ENCODE measurements around the gene CDCA3. TPM values are rescaled to one million over a fixed set of nuclear protein-coding genes. Genes with fewer than 3 reads are reported as not detected.
A peak's percentile ranks its signal among the peaks of the same experiment; 100 is the strongest.
"Not testable (repeated sequence)": the region's sequence is repeated elsewhere in the genome, so short reads cannot be mapped to it uniquely, and the experiment has no call there.

CDCA3 gene
- 101 and 120 TPM in 2 replicates for total RNA-seq (2014; rRNA removed)
- polyA plus RNA-seq (2012), result 89.4 TPM

DNA sequence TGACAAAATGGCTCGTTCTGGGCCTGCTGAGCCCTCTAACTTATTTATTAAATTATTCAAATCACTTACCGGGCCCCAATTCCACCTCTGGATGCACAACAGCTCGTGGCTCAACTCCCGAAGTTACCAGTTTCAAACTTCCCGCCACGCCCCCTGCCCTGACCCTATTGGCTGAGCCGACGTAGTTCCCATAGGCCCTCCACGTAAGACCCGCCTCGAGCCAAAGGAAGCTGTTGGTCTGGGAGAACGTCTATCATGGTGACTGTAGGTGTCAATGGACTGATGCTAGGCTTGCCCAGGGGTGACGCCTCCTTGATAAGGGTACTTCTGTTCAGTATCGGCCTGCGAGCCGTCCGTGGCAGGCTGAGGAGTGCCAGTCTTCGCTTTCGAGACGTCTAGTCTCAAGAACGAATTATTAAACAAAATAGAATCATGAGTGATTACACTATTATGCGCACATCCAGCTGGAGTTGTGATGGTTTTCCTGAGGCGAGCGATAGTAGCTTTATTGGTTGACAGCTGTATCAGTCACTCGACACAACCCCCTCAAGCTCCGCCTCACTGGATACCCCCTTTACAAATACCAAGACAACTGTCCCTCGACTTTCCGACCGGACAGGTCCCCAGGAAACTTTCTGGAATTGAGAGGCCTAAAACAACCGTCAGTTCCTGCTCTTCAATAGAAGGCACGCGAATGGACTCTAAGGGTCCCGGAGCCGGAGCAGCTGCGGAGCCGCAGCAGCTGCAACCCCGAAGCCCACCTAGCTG lies at the start of gene CDCA3:
Gene CDCA3, minus strand, starts transcription at position 134 of the 768 bp plus-strand sequence. CDS start 334 bp downstream, outside the sequence.
- DNase-seq (ENCODE audit: low read depth), result peak; percentile 99

DNA sequence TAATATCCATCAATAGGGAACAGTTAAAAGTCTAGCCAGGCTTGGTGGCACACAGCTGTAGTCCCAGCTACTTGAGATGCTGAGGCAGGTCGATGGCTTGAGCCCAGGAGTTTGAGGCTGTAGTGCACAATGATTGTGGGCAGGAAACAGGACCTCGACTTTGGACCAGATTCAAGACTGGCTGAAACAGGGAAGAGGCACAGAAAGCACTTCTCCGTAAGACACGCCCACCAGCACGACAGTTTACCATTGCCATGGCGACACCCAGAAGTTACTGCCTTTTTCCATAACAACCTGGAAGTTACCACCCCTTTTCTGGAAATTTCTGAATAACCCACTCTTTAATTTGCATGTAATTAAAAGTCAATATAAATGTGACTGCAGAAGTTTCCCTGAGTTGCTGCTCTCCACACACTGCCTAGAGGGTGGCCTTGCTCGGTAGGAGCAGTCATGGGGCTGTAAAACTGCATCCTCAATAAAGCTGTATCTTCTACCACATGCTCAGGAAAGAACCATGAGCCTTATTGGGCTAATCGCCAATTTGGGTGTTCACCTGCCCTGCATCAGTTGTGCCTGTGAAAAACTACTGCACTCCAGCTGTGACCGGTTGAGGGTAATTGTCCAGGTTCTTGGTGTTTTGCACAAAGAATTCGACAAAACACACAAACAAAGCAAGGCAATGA lies 48.9 kb upstream of the CDCA3 start:
- DNase-seq (ENCODE audit: low read depth), result peak; percentile 40

DNA sequence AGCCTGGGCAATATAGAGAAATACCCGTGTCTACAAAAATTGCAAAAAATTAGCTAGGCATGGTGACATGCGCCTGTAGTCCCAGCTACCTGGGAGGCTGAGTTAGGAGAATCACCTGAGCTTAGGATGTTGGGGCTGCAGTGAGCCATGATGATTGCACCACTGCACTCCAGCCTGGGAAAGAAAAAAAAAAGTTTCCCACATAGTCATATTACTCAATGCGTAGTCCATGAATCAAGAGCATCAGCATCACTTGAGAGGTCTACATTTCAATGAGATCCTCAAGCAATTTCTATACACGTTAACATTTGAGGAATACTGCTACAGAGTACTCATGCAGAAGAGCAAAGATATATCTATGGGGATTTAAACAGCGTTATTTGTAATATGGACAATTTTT lies 48.3 kb upstream of the CDCA3 start:
- no peak for DNase-seq (ENCODE audit: low read depth)

DNA sequence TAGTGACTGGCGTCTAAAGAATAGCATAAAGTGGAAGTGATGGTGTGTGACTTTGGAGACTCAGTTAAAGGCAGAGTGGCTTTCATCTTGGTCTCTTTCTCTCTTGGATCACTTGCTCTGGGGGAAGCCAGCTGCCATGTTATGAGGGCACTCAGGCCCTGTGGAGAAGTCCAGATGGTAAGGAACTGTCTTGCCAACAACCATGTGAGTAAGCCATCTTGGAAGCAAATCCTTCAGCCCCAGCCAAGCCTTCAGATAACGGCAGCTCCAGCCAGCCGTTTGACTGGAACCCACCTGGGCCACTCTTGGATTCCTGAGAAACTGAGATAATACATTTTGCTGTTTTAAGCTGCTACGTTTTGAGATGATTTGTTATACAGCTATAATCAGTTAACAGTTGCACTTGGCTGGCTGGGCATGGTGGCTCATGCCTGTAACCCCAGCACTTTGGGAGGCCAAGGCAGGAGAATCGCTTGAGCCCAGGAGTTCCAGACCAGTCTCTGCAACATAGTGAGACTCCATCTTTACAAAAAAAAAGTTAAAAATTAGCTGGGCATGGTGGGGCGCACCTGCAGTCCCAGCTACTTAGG lies 45.9 kb upstream of the CDCA3 start:
- DNase-seq (ENCODE audit: low read depth), result no peak

DNA sequence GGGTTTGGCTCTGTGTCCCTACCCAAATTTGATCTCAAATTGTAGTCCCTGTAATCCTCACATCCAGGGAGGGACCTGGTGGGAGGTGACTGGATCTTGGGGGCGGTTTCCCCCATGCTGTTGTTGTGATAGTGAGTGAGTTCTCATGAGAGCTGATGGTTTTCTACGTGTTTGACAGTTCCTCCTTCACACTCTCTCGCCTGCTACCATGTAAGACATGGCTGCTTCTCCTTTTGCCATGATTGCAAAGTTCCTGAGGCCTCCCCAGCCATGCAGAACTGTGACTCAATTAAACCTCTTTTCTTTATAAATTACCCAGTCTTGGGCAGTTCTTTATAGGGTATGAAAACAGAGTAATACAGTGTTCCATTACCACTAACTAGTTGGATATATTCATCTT lies 43.2 kb upstream of the CDCA3 start:
- no peak for DNase-seq (ENCODE audit: low read depth)

DNA sequence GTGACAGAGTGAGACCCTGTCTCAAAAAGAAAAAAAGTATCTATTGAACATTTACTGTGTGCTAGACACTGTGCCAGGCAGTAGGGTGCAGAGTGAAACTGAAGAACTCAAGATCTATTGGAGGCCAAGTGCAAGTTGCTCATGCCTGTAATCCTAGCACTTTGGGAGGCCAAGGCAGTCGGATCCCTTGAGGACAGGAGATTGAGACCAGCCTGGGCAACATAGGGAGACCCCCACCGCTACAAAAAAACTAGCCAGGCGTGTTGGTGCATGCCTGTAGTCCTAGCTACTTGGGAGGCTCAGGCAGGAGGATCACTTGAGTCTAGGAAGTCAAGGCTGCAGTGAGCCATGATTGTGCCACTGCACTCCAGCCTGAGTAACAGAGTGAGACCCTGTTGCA lies 41.6 kb upstream of the CDCA3 start:
- DNase-seq (ENCODE audit: low read depth), result not testable (repeated sequence)

DNA sequence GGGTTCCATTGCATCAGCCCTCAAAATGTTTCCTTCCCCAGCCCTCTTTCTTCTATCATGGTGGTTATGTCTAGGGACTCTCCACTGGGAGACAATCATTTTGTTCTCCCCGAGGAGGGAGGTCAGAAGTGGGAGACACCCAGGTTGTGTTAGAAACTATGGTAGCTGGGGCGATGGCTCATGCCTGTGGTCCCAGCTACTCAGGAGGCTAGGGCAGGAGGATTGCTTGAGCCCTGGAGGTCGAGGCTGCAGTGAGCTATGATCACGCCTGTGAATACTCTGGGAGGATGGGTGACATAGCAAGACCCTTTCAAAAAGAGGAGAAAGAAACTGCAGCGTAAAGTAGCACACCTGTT lies 40.5 kb upstream of the CDCA3 start:
- no peak for DNase-seq (ENCODE audit: low read depth)

DNA sequence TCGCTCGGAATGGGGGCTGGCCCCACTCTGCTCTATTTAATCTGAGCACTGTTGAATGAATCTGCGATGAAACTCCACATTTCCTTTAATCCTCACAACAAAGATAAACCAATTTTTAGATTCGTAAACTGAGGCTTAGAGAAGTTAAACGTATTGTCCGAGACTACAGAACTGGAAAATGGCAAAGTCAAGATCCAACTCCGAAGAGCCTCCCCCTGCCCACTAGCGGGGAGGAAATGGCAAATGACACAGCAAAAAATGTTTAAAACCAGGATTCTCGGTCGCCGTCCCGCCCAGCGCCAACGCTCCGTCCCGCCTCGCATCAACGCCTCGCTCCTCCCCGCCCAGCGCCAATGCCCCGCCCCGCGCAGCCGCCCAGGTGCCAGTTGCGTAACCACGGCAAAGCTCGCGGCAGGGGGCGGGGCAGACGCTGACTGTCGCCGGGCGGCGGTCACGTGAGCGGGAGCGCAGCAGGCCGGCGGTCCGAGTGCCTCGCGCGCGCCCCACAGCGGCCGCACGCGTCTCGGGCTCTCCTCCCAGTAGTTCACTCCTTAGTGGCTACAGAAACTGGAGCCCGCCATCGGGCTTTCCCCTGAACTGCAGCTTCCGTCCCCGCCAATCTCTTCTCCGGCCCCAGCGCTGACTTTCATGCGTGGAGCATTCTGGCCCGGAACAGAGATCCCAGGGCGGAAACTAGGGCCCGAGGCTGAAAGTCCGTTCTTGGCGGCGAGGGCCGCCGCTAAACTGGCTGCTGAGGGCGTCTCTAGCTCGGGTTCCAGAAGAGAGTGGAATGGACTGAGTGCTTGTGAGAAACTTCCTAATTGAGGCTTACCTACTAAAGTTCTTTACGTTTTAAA lies 39.9 kb upstream of the CDCA3 start:
- DNase-seq (ENCODE audit: low read depth), result peak; percentile 94

DNA sequence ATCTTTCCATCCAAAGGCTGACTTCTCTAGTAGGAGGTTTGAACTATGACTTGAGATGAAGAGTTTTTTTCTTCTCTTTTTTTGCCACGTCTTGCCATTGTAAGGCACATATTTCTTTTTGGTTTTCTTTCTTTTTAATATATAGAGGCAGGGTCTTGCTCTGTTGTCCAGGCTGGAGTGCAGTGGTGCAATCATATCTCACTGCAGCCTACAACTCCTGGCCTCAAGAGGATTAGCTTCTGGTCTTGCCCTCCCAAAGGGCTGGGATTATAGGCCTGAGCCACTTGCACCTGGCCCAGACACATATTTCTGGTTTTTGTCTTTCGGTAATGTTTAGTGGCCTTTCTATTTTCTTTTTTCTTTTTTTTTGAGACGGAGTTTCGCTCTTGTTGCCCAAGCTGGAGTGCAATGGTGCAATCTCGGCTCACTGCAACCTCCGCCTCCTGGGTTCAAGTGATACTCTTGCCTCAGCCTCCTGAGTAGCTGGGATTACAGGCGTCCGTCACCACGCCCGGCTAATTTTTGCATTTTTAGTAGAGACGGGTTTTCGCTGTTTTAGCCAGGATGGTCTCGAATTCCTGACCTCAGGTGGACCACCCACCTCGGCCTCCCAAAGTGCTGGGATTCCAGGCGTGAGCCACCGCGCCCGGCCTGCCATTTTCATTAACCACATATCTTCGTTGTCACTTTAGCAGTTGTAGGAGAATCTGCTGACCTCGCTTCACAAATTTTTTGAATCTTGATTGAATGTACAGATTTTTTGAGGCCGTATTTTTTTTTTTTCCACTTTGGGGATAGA lies 38.9 kb upstream of the CDCA3 start:
- not testable (repeated sequence) for DNase-seq (ENCODE audit: low read depth)

DNA sequence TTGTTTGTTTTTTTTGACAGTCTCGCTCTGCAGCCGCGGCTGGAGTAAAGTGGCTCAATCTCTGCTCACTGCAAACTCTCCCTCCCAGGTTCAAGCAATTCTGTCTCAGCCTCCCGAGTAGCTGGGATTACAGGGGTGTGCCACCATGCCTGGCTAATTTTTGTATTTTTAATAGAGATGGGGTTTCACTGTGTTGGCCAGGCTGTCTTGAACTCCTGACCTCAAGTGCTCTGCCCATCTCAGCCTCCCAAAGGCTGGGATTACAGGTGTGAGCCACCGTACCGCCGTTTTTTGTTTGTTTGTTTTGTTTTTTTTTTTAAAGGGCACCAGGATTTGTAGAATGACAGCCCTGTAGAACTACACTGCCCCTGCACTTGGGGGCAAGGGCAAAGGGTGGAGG lies 37.7 kb upstream of the CDCA3 start:
- DNase-seq (ENCODE audit: low read depth), result not testable (repeated sequence)

DNA sequence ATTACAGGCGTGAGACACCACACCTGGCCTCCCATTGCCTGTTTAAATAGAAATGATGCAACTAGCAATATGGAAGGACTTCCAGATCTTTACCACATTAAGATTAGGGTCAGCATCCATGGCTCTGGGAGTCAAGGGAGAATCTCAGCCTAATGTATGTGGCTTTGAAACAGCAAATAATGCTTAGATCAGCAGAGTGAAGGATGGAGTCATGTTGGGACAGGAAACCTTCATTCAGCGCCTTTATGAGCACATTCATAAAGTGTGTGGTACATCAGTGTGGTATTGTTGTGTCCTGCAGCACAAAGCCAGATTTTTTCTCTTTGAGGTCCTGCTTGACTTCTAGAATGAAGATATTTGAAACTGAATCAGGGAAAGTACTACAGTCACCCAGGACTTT lies 37.3 kb upstream of the CDCA3 start:
- DNase-seq (ENCODE audit: low read depth), result no peak

DNA sequence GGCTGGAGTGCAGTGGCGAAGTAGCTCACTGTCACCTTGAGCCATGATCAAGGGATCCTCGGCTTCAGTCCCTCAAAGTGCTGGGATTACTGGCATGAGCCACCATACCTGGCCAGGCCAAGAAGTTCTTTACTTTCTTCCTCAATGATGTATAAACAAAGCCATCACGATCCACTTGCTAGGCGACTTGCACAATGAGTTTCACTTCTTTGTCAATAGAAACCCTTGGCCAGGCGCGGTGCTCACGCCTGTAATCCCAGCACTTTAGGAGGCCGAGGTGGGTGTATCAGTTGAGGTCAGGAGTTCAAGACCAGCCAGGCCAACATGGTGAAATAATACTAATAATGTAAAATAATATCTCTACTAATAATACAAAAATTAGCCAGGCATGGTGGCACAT lies 36.4 kb upstream of the CDCA3 start:
- no peak for DNase-seq (ENCODE audit: low read depth)

DNA sequence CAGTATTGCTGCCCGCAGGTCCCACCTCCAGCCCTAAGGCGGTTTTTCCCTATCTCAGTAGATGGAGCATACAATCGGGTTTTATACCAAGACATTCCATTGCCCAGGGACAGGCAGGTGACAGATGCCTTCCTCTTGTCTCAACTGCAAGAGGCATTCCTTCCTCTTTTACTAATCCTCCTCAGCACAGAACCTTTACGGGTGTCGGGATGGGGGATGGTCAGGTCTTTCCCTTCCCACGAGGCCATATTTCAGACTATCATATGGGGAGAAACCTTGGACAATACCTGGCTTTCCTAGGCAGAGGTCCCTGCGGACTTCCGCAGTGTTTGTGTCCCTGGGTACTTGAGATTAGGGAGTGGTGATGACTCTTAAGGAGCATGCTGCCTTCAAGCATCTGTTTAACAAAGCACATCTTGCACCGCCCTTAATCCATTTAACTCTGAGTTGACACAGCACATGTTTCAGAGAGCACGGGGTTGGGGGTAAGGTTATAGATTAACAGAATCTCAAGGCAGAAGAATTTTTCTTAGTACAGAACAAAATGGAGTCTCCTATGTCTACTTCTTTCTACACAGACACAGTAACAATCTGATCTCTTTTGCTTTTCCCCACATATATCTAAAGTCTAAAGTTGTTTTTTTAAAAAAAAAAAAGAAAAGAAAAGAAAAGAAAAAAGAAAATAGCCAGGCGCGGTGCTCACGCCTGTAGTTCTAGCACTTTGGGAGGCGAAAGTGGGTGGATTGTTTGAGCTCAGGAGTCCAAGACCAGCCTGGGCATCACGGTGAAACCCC lies 35.3 kb upstream of the CDCA3 start:
- not testable (repeated sequence) for DNase-seq (ENCODE audit: low read depth)

DNA sequence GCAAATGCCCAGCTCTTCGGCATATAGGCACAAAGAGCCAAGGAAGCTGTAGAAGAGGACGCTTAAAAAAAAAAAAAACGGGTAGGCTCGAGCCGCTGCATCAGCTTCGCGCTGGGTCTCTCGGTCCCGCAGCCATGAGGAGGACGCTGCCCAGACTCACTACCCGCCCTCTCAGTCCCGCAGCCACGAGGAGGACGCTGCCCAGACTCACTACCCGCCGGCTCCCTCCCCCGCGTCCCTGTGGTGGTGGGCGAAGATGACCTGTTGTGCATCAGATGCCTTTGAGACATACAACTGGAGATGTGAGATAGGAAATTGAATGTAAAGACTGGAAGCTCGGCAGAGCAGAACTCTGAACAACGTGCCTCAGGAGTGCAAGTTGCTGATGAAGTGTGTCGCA lies 33.5 kb upstream of the CDCA3 start:
- no peak for DNase-seq (ENCODE audit: low read depth)

DNA sequence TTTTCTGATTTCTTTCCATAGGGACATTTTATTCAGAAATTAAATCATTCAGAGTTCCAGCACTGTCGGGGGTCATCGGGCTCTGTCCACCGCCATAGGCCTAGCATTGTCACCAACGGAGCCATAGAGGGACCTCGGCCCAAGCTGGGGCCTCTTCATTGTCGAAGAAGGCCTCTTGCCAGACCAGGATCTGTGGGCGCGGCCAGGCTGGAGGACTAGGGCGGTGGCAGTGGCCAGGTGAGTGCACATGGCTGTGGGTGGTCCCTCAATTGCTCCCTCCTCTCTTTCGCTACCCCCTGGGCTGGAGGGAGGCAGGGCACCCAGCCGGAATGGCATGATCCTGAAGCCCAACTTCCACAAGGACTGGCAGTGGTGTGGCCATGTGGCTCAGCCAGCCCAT lies 32.6 kb upstream of the CDCA3 start:
- no peak for DNase-seq (ENCODE audit: low read depth)

DNA sequence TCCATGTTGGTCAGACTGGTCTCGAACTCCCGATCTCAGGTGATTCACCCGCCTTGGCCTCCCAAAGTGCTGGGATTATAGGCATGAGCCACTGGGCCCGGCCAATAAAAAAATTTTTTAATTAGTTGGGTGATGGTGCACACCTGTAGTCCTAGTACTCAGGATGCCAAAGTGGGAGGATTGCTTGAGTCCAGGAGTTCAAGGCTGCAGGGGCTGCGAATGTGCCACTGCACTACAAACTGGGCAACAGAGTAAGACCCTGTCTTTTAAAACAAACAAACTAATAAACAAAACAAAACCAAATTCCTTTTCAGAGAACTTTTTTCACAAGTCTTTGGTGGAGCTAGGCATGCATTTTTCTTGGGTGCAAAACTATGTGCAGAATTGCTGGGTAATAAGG lies 32.2 kb upstream of the CDCA3 start:
- DNase-seq (ENCODE audit: low read depth), result no peak

DNA sequence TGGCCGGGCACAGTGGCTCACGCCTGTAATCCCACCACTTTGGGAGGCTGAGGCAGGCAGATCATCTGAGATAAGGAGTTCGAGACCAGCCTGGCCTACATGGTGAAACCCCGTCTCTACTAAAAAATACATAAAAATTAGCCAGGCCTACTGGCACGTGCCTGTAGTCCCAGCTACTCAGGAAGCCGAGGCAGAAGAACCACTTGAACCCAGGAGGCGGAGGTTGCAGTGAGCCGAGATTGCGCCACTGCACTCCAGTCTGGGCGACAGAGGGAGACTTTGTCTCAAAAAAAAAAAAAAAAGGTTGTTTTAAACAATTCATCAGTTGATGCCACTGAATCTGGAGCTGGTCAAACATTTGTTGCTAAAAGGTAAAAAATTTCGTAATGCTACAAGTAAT lies 28.7 kb upstream of the CDCA3 start:
- not testable (repeated sequence) for DNase-seq (ENCODE audit: low read depth)

DNA sequence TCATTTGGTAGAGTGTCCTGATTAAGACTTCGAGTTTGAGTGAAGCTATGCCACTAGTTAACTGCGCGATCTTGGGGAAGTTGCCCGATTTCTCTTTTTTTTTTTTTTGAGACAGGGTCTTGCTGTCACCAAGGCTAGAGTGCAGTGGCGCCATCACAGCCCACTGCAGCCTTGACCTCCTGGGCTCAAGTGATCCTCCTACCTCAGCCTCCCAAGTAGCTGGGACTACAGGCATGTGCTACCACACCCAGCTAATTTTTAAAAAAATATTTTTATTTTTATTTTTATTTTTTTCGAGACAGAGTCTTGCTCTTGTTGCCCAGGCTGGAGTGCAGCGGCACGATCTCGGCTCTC lies 22.9 kb upstream of the CDCA3 start:
- not testable (repeated sequence) for DNase-seq (ENCODE audit: low read depth)

DNA sequence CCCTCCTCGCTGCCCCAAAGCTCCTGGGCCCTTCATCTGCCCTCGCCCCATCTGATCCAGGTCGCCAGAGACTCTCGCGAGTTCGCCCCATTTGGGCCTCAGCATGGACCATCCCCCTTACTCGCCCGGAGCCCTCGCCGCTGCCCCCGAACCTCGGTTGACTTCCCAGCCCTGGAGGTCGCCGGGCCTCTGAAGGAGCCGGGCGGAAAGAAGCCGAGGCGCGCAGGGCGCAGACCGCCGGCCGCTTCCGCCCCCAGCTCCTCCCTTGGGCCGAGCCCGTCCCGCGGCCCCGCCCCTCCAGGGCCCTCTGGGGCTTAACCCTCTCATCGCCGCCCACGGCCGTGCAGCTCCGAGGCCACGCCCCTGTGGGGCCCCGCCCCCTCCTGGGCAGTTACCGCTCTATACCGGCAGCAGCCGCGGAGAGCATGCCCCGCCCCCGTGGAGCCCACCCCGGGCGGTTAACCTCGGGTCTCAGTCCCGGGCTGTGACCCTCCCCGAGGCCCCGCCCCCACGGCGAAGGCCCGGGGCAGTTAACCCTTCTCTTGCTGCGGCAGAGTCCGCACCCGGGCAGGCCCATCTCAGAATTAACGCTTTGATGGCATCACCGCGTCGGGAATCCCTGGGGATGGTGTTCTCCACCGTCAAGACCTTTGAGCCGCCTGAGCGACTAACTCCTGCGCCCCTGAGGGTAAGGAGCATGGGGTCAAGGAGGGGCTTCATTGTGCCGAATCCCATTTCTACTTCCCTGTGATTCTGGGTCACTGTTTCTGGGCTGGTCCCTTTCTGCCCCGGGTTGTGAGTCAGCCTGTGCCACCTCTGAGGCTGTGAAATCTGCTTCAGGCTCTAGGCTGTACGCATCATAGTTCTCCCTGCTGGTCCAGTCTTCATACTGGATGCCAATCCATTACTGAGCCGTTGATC lies 22.3 kb upstream of the CDCA3 start, which contains the start of gene SPSB2:
Gene SPSB2, minus strand, starts transcription at position 210 of the 921 bp plus-strand sequence. CDS start 402 bp downstream, outside the sequence.
- DNase-seq (ENCODE audit: low read depth), result peak; percentile 95
